ENCODE measurements around the gene ANXA5. TPM values are rescaled to one million over a fixed set of nuclear protein-coding genes. Genes with fewer than 3 reads are reported as not detected.

ANXA5 gene
- total and polyA plus RNA-seq, 2 experiments from 2014 or later, result 129 to 181 TPM

DNA sequence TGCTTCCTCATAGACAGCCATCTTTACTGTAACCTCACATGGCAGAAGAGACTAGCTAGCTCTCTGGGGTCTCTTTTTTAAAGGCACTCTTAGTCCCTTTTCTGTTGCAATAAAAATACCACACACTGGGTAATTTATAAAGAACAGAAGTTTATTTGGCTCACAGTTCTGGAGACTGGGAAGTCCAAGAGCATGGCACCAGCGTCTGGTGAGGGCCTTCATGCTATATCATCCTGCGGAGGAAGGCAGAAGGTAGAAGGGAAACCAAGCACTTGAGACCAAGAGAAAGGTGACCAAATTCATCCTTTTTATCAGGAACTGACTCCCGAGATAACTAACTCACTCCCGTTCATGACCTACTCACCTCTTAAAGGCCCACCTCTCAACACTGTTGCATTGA is 5.4 kb upstream of the ANXA5 start:
- H3K9me2 ChIP-seq (ENCODE audit: insufficient read depth), result no peaks in the 10 kb centered on the region

More for the DNA sequence above, 5.4 kb upstream of the ANXA5 start:
- Histone ChIP-seq H3K4me1 (ENCODE audit: insufficient read depth) (peaks cover 18% of the 10 kb centered on the region), H2AFZ (no peak overlapping the region), H3K79me2 (replicated peaks; ENCODE audit: insufficient read depth) (no peaks in the 10 kb centered on the region), H3K27ac (ENCODE audit: low read depth) (no peak overlapping the region), H3F3A (replicated peaks; ENCODE audit: low read depth) (0 out of 2 replicates have a peak, but pooled peaks cover 6% of the 10 kb centered on the region), H4K20me1 (replicated peaks; ENCODE audit: insufficient read depth) (no peaks in the 10 kb centered on the region), H3K36me3 (ENCODE audit: insufficient read depth) (no peaks in the 10 kb centered on the region), H3K27me3 (ENCODE audit: insufficient read depth) (peaks cover 12% of the 10 kb centered on the region; the same call in 1 of the 2 replicates), H3K4me2 (no peak overlapping the region), H3K4me3 (no peak overlapping the region)
- DNase-seq (ENCODE audit: low spot score) (no peak), ATAC-seq (no peak)
- Mint-ChIP-seq H3K27ac (no peak overlapping the region), H3K4me3 (no peak overlapping the region), H3K9me3 (peaks cover 3% of the 10 kb centered on the region; the same call in 2 of the 3 replicates), H3K27me3 (ENCODE audit: insufficient read depth, low read depth, poor library complexity) (peaks cover 6% of the 10 kb centered on the region), H3K36me3 (ENCODE audit: low read depth) (no peaks in the 10 kb centered on the region), H3K4me1 (peaks cover 25% of the 10 kb centered on the region)
- no peak for TF ChIP-seq STAT1 (IDR thresholded peaks at IDR 0.05; ENCODE audit: unreplicated experiment)
- no peak for TF ChIP-seq ZNF114 (CRISPR knock-in tag; IDR thresholded peaks at IDR 0.05)
- TF ChIP-seq JUNB (IDR thresholded peaks at IDR 0.05; ENCODE audit: unreplicated experiment), result no peak
- TF ChIP-seq CREB1 (CRISPR knock-in tag; IDR thresholded peaks at IDR 0.05; ENCODE audit: low read depth), result no peak
- TF ChIP-seq, protein P1, sequence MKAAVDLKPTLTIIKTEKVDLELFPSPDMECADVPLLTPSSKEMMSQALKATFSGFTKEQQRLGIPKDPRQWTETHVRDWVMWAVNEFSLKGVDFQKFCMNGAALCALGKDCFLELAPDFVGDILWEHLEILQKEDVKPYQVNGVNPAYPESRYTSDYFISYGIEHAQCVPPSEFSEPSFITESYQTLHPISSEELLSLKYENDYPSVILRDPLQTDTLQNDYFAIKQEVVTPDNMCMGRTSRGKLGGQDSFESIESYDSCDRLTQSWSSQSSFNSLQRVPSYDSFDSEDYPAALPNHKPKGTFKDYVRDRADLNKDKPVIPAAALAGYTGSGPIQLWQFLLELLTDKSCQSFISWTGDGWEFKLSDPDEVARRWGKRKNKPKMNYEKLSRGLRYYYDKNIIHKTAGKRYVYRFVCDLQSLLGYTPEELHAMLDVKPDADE (IDR thresholded peaks at IDR 0.05), result no peak
- no peak for TF ChIP-seq POLR2AphosphoS5 (IDR thresholded peaks at IDR 0.05; ENCODE audit: low read depth)
- TF ChIP-seq ZNF462 (CRISPR knock-in tag; IDR thresholded peaks at IDR 0.05), result no peak
